Measurements from ENCODE around the gene DCTD. TPM values are rescaled to one million over a fixed set of nuclear protein-coding genes. Genes with fewer than 3 reads are reported as not detected.

Gene DCTD
- total RNA-seq, 6 donors from 2014 or later: 31.2 to 96.4 (median 70.7) TPM

- no peak overlapping the region for H3K27ac ChIP-seq
- no peak overlapping the region for H3K4me3 ChIP-seq
- TF ChIP-seq EP300 (IDR thresholded peaks at IDR 0.05): no peak
- no peaks in the 10 kb centered on the region for H3K4me1 ChIP-seq
- DNase-seq: no peak
- no peaks in the 10 kb centered on the region for H3K9me3 ChIP-seq
- H3K27me3 ChIP-seq: no peaks in the 10 kb centered on the region
- 90 to 91% methylated on average over 27 of the region's 27 CpGs for WGBS, 2 donors
- no peaks in the 10 kb centered on the region for H3K36me3 ChIP-seq
- no peak for ATAC-seq (ENCODE audit: low FRiP score in 2 of 2)
Measured at GRCh38 chr4:182847576-182848450, 69.4 kb downstream of the DCTD start.

GRCh38 chr4:182846036-182846435 lies 71.2 kb downstream of the DCTD start:
- no peak for DNase-seq
- Histone ChIP-seq H3K4me1 (no peaks in the 10 kb centered on the region), H3K27me3 (no peaks in the 10 kb centered on the region), H3K4me3 (no peak overlapping the region), H3K36me3 (no peaks in the 10 kb centered on the region), H3K27ac (no peak overlapping the region), H3K9me3 (no peaks in the 10 kb centered on the region)
- ATAC-seq (ENCODE audit: low FRiP score in 2 of 2): no peak
- 90% methylated on average over 8 of the region's 8 CpGs for WGBS, 2 donors
- TF ChIP-seq CTCF (IDR thresholded peaks at IDR 0.05): no peak
- TF ChIP-seq EP300 (IDR thresholded peaks at IDR 0.05): no peak
- TF ChIP-seq POLR2A (IDR thresholded peaks at IDR 0.05): no peak
- no peak for TF ChIP-seq POLR2AphosphoS5 (IDR thresholded peaks at IDR 0.05)

GRCh38 chr4:182845618-182846017 lies 71.6 kb downstream of the DCTD start:
- no peak overlapping the region for H3K4me3 ChIP-seq
- H3K27me3 ChIP-seq: no peaks in the 10 kb centered on the region
- DNase-seq (no peak), ATAC-seq (ENCODE audit: low FRiP score in 2 of 2) (no peak)
- no peaks in the 10 kb centered on the region for H3K36me3 ChIP-seq
- no peaks in the 10 kb centered on the region for H3K4me1 ChIP-seq
- H3K27ac ChIP-seq: no peak overlapping the region
- 88 to 100% methylated on average over 4 to 6 of the region's 6 CpGs for WGBS, 2 donors
- TF ChIP-seq EP300 (IDR thresholded peaks at IDR 0.05) (no peak), POLR2AphosphoS5 (IDR thresholded peaks at IDR 0.05) (no peak), POLR2A (IDR thresholded peaks at IDR 0.05) (no peak)
- H3K9me3 ChIP-seq: no peaks in the 10 kb centered on the region

GRCh38 chr4:182843808-182844325 lies 73.3 kb downstream of the DCTD start:
- Histone ChIP-seq H3K4me3 (no peak overlapping the region), H3K36me3 (no peaks in the 10 kb centered on the region), H3K4me1 (no peaks in the 10 kb centered on the region), H3K27me3 (no peaks in the 10 kb centered on the region), H3K27ac (no peak overlapping the region), H3K9me3 (no peaks in the 10 kb centered on the region)
- WGBS, 2 donors: 56 to 75% methylated on average over 9 of the region's 9 CpGs
- ATAC-seq (ENCODE audit: low FRiP score in 2 of 2): no peak
- TF ChIP-seq POLR2A (IDR thresholded peaks at IDR 0.05): no peak
- TF ChIP-seq POLR2AphosphoS5 (IDR thresholded peaks at IDR 0.05): no peak
- no peak for TF ChIP-seq EP300 (IDR thresholded peaks at IDR 0.05)
- TF ChIP-seq CTCF (IDR thresholded peaks at IDR 0.05): no peak
- no peak for DNase-seq

GRCh38 chr4:182842759-182843390 lies 74.3 kb downstream of the DCTD start:
- Histone ChIP-seq H3K4me1 (no peaks in the 10 kb centered on the region), H3K27me3 (no peaks in the 10 kb centered on the region), H3K36me3 (no peaks in the 10 kb centered on the region), H3K27ac (no peak overlapping the region), H3K4me3 (no peak overlapping the region), H3K9me3 (no peaks in the 10 kb centered on the region)
- no peak for ATAC-seq (ENCODE audit: low FRiP score in 2 of 2)
- no peak for DNase-seq
- no peak for TF ChIP-seq EP300 (IDR thresholded peaks at IDR 0.05)
- no peak for TF ChIP-seq POLR2AphosphoS5 (IDR thresholded peaks at IDR 0.05)
- no peak for TF ChIP-seq CTCF (IDR thresholded peaks at IDR 0.05)
- no peak for TF ChIP-seq POLR2A (IDR thresholded peaks at IDR 0.05)
- 50 to 56% methylated on average over 17 of the region's 17 CpGs for WGBS, 2 donors
